Kasumi-1 (cell line): ENCODE results near the gene ART1.
A peak's percentile ranks its signal among the peaks of the same experiment; 100 is the strongest.
"Not testable (repeated sequence)": the region's sequence is repeated elsewhere in the genome, so short reads cannot be mapped to it uniquely, and the experiment has no call there.

ENCODE experiments used
- DNase-seq, 2 experiments: peaks; one replicate each; lab custom pipeline; 2025; lab: John Stamatoyannopoulos, UW

The ART1 gene

GRCh38 chr11:3644817-3645235 lies at the start of gene ART1:
Gene ART1, plus strand, starts transcription at chr11:3645128. Its CDS starts 14,086 bp downstream, at chr11:3659214.
- peak in 1 of 2 experiments; percentile 22 for DNase-seq

- DNase-seq: not testable (repeated sequence)
These were observed 47.2 kb upstream of the ART1 start for GRCh38 chr11:3597743-3598142.

GRCh38 chr11:3600201-3600600 lies 44.7 kb upstream of the ART1 start:
- not testable (repeated sequence) for DNase-seq

- no peak for DNase-seq
These were observed 40.8 kb upstream of the ART1 start for GRCh38 chr11:3604167-3604566.

GRCh38 chr11:3605283-3605662 lies 39.7 kb upstream of the ART1 start:
- DNase-seq: no peak

- no peak for DNase-seq
These were observed 39.1 kb upstream of the ART1 start for GRCh38 chr11:3605771-3606203.

GRCh38 chr11:3609416-3610265 lies 35.3 kb upstream of the ART1 start:
- DNase-seq: peak; percentile 55 to 61

GRCh38 chr11:3610846-3611245 lies 34.1 kb upstream of the ART1 start:
- DNase-seq: no peak

- no peak for DNase-seq
These were observed 32.8 kb upstream of the ART1 start for GRCh38 chr11:3611976-3612678.

GRCh38 chr11:3613998-3614741 lies 30.8 kb upstream of the ART1 start:
- peak; percentile 59 to 60 for DNase-seq

GRCh38 chr11:3614742-3615171 lies 30.2 kb upstream of the ART1 start:
- DNase-seq: peak; percentile 70 to 75

GRCh38 chr11:3615998-3616397 lies 28.9 kb upstream of the ART1 start:
- DNase-seq: no peak

GRCh38 chr11:3616721-3617460 lies 28.0 kb upstream of the ART1 start:
- DNase-seq: no peak

GRCh38 chr11:3617990-3618389 lies 26.9 kb upstream of the ART1 start:
- no peak for DNase-seq

- no peak for DNase-seq
These were observed 22.4 kb upstream of the ART1 start for GRCh38 chr11:3622521-3622920.

- DNase-seq: no peak
These were observed 21.8 kb upstream of the ART1 start for GRCh38 chr11:3623121-3623520.

GRCh38 chr11:3623767-3624458 lies 21.0 kb upstream of the ART1 start:
- no peak for DNase-seq

- DNase-seq: peak; percentile 93 to 94
These were observed 18.5 kb upstream of the ART1 start for GRCh38 chr11:3626250-3626960.

GRCh38 chr11:3627291-3627690 lies 17.6 kb upstream of the ART1 start:
- no peak for DNase-seq

- no peak for DNase-seq
These were observed 13.6 kb upstream of the ART1 start for GRCh38 chr11:3631331-3631730.
